Colonic mucosa (tissue), 4 donors: ENCODE data around the gene SHISA2. TPM values are rescaled to one million over a fixed set of nuclear protein-coding genes. Genes with fewer than 3 reads are reported as not detected.

ENCODE experiments used
- DNase-seq: peaks from one replicate; pipeline ENCODE4 v3.0.0-alpha.2; 2020
- H3K27ac ChIP-seq: fragments of 200-600 bp; one replicate; pipeline ENCODE4 v1.8.0; 2021
- H3K27me3 ChIP-seq: fragments of 200-600 bp; one replicate; pipeline ENCODE4 v1.8.0; 2021
- H3K36me3 ChIP-seq: fragments of 200-600 bp; one replicate; pipeline ENCODE4 v1.8.0; 2021
- H3K4me1 ChIP-seq: fragments of 200-600 bp; one replicate; pipeline ENCODE4 v1.8.0; 2021; ENCODE audit warnings: mild to moderate bottlenecking
- H3K4me3 ChIP-seq: fragments of 200-600 bp; one replicate; pipeline ENCODE4 v1.8.0; 2021
- H3K9ac ChIP-seq, 2 donors: one replicate each; pipeline ENCODE4 v1.7.0; 2013; ENCODE audit warnings: control low read depth in 2 of 2, low read depth in 2 of 2, low read length in 2 of 2
- H3K9me3 ChIP-seq: fragments of 200-600 bp; one replicate; pipeline ENCODE4 v1.8.0; 2021
- intact Hi-C: fragments of 100-400 bp; cut with DNase I; formaldehyde crosslinking; loops from one replicate; pipeline ENCODE4 v1.14.1; 2022
- total RNA-seq, 2 donors: library from RNA; stranded (reverse); fragmentation: NEBNext Ultra II Directional in 1 of 2; extraction: Animal tissue kit (Norgen Biotek cat#: 25700) in 1 of 2; gene quantifications; one replicate each; pipeline ENCODE4 v1.2.1, GENCODE V29; 2021
- TF ChIP-seq, protein P1 (sequence below): fragments of 200-600 bp; IDR thresholded peaks from one replicate; pipeline ENCODE4 v1.8.0; 2022; ENCODE audit warnings: antibody characterized with exemption, mild to moderate bottlenecking
- donor health status: healthy.
- donor health status: DM: no; HTN: no; CAD: no.
- donor health status: DM: no; HTN: no; CAD: no.

Gene SHISA2
- total RNA-seq, 2 donors from 2014 or later, result 0.20 to 0.24 TPM

DNA sequence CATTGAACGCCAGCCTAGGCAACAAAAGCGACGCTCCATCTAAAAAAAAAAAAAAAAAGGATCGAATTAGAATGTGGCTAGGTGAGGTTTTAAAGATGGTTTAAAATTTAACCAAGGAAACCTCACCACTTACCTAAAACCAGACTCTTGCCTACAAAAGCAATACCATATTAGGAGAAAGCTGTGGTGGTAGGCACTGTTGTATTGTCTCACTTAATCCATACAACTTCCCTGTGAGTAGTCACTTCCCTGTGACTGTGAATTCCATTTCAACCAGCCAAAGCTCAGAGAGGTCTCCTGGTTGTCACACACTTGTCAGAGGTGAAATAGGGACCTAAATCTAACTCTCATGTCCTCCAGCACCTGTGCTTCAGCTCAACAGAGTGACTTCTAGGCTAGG lies 15.4 kb downstream of the SHISA2 start:
- H3K4me1 ChIP-seq, result no peaks in the 10 kb centered on the region
- TF ChIP-seq, protein P1, sequence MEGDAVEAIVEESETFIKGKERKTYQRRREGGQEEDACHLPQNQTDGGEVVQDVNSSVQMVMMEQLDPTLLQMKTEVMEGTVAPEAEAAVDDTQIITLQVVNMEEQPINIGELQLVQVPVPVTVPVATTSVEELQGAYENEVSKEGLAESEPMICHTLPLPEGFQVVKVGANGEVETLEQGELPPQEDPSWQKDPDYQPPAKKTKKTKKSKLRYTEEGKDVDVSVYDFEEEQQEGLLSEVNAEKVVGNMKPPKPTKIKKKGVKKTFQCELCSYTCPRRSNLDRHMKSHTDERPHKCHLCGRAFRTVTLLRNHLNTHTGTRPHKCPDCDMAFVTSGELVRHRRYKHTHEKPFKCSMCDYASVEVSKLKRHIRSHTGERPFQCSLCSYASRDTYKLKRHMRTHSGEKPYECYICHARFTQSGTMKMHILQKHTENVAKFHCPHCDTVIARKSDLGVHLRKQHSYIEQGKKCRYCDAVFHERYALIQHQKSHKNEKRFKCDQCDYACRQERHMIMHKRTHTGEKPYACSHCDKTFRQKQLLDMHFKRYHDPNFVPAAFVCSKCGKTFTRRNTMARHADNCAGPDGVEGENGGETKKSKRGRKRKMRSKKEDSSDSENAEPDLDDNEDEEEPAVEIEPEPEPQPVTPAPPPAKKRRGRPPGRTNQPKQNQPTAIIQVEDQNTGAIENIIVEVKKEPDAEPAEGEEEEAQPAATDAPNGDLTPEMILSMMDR, result no peak
- H3K27ac ChIP-seq, result no peak overlapping the region
- H3K9ac ChIP-seq, result no peak overlapping the region
- no peaks in the 10 kb centered on the region for H3K9me3 ChIP-seq
- H3K36me3 ChIP-seq, result no peaks in the 10 kb centered on the region
- intact Hi-C loops, result no loop called here
- H3K4me3 ChIP-seq, result no peak overlapping the region
- no peak for DNase-seq
- no peaks in the 10 kb centered on the region for H3K27me3 ChIP-seq

DNA sequence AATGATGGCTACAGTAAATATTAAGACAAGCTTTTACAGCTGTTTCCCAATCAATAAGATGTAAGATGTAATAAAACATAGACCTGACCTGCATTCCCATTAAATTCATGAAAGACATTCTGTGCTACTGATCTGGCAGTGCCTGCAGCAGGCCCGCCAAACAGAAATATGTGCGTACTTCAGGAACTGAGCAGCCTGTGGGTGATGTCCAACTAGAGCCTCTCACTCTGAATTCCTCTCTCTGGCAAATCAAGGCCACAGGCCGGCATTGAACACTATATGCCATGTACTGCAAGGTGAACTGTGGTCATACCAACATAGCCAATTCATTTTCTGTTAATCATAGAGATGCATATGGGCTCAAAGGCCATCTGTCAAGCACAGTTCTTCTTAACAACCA lies 17.8 kb downstream of the SHISA2 start:
- H3K27ac ChIP-seq, result no peak overlapping the region
- no peaks in the 10 kb centered on the region for H3K4me1 ChIP-seq
- no peaks in the 10 kb centered on the region for H3K27me3 ChIP-seq
- no peaks in the 10 kb centered on the region for H3K36me3 ChIP-seq
- TF ChIP-seq, protein P1, result no peak
- no peak overlapping the region for H3K9ac ChIP-seq
- intact Hi-C loops, result no loop called here
- H3K4me3 ChIP-seq, result no peak overlapping the region
- no peak for DNase-seq
- H3K9me3 ChIP-seq, result no peaks in the 10 kb centered on the region

DNA sequence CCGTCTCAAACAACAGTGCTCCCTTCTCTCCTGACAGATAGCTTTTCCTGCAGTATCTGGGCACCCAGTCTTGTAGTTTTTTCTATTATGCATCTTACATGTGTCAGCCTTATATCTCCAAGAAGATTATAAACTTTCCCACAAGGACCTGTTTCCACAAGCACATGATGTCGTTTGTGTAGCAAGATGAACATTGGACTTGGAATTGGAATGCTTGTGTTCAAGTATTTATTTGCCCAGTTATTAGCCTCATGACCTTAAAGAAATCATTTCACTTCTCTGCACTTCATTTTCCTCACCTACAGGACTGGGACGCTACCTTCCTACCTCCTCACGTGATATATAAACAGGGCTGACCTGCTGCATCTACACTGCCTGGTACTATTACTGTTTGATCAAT lies 21.5 kb downstream of the SHISA2 start:
- Histone ChIP-seq H3K27me3 (no peaks in the 10 kb centered on the region), H3K4me1 (no peaks in the 10 kb centered on the region), H3K27ac (no peak overlapping the region), H3K9ac (no peak overlapping the region), H3K9me3 (no peaks in the 10 kb centered on the region), H3K36me3 (no peaks in the 10 kb centered on the region), H3K4me3 (no peak overlapping the region)
- TF ChIP-seq, protein P1, result no peak
- intact Hi-C loops, result no loop called here
- no peak for DNase-seq

DNA sequence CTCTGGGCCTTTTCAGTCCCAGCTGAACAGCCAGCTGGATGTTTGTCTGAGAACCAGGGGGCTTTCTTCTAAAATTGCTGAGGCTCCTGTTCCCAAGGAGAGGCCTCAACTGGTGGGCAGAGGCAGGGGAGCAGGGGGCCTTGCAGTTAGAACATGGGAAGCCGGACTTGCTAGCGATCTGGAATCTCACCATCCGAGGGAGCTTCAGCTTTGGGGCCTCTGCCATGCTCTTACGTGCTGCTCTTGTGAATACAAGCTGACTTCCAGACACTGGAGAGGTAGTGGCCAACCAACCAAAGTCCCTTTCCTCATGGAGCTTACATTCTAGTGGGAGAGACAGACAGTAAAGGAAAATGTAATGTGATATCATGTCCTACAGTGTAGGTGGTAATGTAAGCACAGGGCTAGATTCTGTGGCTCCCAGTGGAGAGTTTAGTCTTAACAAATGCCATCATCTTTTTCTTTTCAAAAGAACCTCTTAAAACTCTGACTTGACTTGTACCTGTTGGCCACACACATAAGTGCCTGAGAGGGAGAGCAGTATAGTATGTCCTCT lies 22.2 kb downstream of the SHISA2 start:
- H3K9me3 ChIP-seq, result no peaks in the 10 kb centered on the region
- intact Hi-C loops, result no loop called here
- DNase-seq, result no peak
- H3K36me3 ChIP-seq, result no peaks in the 10 kb centered on the region
- H3K27me3 ChIP-seq, result no peaks in the 10 kb centered on the region
- TF ChIP-seq, protein P1, result no peak
- H3K4me3 ChIP-seq, result no peak overlapping the region
- H3K27ac ChIP-seq, result no peak overlapping the region
- H3K9ac ChIP-seq, result no peak overlapping the region
- no peaks in the 10 kb centered on the region for H3K4me1 ChIP-seq

DNA sequence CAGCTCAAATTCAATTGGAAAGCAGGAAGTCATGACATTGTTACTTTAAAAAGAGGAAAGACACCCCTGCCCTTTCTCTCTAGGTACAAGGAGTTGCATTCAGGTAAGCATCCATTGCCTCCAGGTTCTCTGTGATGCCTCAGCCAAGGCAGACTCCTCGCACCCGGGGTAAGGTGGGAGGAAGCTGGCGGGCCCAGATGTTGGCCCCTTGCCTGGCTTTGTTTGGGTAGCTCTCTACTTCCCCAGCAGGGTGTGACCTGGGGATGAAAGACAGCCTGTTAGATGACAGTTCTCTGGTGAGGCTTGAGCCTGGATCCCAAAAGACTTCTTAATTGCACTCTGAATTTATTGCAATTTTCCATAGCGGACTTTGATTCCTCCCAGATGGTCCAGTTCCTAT lies 25.6 kb downstream of the SHISA2 start:
- H3K9me3 ChIP-seq, result no peaks in the 10 kb centered on the region
- H3K4me1 ChIP-seq, result no peaks in the 10 kb centered on the region
- H3K27me3 ChIP-seq, result no peaks in the 10 kb centered on the region
- H3K9ac ChIP-seq, result no peak overlapping the region
- no peak for DNase-seq
- H3K36me3 ChIP-seq, result no peaks in the 10 kb centered on the region
- intact Hi-C loops, result no loop called here
- TF ChIP-seq, protein P1, result no peak
- H3K27ac ChIP-seq, result no peak overlapping the region
- no peak overlapping the region for H3K4me3 ChIP-seq
